NCI-H146 treated with DMSO at 0.1 percent for 48 hours (cell line): Measurements from ENCODE around the gene TSNAXIP1.
A peak's percentile ranks its signal among the peaks of the same experiment; 100 is the strongest.
"Not testable (repeated sequence)": the region's sequence is repeated elsewhere in the genome, so short reads cannot be mapped to it uniquely, and the experiment has no call there.

Experiments used
- DNase-seq: peaks from one replicate; lab custom pipeline; 2025; ENCODE audit not compliant: unreplicated experiment; lab: John Stamatoyannopoulos, UW

TSNAXIP1 gene

DNA sequence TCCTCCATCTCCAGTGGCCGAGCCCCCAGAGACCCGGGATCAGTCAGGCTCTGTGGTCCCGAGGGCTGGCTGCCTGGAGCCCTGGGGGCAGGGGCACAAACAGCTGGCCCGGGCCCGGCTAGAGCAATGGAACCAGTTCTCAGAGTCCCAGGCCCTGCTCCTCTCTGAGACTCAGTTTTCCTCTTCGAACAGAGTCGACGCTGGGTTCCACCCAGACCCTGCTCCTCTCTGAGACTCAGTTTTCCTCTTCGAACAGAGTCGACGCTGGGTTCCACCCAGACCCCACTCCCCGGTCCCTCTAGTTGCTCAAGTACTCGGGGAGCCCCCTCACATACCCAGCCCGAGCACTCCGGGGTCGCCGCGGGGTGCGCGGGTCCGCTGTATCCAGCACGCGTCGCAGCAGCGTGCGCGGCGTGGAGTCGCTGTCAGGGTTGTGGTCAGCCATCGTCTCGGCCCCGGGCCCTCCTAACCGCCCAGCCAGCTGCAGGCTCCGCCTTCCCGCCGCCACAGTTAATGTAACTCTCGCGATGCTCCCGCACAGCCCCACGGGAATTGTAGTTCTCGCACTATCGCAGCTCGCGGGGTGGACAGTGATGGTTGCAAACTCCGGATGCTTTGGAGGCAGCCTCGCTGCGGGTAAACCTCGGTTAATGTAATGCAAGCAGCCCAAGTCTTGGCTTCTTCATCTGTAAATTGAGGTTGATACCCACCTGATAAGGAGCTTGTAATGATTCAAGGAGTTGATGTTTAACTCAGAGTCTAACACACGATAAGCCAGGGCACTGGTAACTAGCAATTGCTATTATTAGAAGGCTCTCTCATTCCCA lies 26.9 kb downstream of the TSNAXIP1 start:
- DNase-seq = peak; percentile 73

DNA sequence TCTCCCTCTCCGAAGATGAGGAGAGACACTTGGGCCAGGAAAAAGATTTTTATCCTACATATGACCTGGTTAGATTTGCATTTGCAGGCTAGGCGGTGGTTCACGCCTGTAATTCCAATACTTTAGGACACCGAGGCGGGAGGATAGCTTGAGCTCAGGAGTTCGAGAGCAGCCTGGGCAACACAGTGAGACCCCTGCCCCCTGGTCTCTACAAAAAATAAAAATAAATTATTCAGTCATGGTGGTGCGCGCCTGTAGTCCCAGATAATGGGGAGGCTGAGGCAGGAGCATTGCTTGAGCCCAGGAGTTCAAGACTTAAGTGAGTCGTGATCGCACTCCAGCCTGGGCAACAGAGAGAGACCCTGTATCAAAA lies 27.5 kb downstream of the TSNAXIP1 start:
- DNase-seq = no peak

DNA sequence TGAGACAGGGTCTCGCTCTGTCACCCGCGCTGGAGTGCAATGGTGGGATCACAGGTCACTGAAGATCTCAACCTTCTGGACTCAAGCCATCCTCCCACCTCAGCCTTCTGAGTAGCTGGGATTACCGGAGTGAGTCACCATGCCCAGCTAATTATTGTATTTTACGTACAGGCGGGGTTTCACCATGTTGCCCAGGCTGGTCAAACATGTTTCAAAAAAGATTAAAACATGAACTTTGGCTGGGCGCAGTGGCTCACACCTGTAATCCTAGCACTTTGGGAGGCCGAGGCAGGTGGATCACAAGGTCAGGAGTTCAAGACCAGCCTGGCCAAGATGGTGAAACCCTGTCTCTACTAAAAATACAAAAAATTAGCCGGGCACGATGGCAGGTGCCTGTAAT lies 30.5 kb downstream of the TSNAXIP1 start:
- DNase-seq = not testable (repeated sequence)

DNA sequence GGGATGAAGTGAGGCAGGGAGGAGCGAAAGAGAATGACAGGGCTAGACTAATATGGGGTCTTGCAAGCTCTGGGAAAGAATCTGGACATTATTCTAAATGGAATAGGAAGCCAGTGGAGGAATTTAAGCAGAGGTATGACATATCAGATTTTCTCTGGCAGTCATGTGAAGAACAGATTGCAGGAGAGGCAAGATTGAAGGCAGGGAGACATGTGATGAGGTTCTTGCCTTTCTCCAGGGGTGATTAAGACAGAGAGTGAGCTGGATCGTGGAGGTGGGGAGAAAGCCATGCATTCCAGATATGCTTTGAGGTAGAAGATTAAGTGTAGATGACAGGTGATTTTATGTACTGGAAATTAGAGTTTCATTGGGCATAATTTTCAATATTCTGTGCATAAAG lies 31.1 kb downstream of the TSNAXIP1 start:
- no peak for DNase-seq

DNA sequence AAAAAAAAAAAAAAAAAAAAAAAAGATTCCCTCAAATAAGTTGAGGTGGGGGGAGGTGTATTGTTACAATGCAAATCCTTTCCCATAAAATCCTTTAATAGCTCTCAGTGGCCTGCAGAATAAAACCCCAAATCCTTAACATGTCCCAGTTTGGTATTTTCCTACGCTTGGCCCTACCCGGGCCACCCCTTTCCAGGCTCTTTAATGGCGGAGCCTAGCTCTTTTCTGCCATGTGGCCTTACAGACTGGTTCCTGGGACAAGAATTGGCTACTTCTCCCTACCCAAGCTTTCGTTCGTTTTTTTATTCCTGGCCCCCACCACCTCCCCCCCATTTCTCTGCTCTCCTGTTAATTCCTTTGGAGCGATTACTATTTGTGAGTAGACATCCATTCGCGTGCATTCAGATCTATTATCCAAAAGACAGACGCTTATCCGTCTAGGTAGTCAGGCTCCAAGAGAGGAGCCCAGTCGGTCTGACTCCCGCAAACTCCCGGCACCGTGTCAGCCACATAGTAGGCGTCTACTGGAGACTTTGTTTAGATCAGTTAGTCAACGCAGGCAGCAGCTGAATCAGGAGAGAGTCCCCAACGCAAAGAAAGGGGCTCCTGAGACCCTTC lies 34.6 kb downstream of the TSNAXIP1 start:
- no peak for DNase-seq

DNA sequence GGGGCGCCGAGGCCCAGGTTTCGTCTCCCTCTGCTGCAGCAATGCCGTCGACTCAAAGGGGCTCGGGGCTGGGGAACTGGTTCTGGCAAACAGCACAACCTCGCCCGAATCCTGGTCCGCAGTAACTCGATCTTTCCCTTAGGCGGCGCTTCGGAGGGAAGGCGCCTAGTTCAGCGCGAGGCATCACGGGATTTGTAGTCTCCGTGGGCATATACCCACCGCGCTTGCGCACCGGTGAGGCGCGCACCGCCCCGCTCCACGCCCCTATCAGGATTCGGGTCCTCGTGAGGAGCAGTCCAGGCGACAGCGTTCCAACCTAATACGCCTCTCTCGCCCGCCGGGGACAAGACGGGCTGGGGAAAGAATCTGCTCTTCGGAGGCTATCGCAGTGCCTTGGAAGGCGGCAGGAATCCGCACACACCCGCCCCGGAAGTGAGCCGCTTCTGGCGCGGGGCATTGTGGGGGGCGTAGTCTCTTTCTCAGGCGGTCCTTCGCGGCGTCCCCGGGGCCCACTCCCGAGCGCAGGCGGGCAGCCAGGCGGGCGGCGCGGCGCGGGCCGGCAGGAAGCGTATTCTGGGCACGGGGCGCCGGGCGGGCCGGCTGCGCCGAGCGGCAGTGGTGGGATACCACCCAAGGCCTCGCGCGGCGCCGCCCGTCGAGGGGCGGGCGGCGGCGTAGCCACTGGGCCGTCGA lies 35.3 kb downstream of the TSNAXIP1 start, which contains the start of gene THAP11:
Gene THAP11 (plus strand): TSS at position 505 of the 693 bp plus-strand sequence. CDS start 235 bp downstream, outside the sequence.
- DNase-seq = peak; percentile 81

DNA sequence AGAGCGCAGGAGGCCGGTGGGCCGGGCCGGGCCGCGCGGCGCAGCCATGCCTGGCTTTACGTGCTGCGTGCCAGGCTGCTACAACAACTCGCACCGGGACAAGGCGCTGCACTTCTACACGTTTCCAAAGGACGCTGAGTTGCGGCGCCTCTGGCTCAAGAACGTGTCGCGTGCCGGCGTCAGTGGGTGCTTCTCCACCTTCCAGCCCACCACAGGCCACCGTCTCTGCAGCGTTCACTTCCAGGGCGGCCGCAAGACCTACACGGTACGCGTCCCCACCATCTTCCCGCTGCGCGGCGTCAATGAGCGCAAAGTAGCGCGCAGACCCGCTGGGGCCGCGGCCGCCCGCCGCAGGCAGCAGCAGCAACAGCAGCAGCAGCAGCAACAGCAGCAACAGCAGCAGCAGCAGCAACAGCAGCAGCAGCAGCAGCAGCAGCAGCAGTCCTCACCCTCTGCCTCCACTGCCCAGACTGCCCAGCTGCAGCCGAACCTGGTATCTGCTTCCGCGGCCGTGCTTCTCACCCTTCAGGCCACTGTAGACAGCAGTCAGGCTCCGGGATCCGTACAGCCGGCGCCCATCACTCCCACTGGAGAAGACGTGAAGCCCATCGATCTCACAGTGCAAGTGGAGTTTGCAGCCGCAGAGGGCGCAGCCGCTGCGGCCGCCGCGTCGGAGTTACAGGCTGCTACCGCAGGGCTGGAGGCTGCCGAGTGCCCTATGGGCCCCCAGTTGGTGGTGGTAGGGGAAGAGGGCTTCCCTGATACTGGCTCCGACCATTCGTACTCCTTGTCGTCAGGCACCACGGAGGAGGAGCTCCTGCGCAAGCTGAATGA lies 36.0 kb downstream of the TSNAXIP1 start:
- no peak for DNase-seq

DNA sequence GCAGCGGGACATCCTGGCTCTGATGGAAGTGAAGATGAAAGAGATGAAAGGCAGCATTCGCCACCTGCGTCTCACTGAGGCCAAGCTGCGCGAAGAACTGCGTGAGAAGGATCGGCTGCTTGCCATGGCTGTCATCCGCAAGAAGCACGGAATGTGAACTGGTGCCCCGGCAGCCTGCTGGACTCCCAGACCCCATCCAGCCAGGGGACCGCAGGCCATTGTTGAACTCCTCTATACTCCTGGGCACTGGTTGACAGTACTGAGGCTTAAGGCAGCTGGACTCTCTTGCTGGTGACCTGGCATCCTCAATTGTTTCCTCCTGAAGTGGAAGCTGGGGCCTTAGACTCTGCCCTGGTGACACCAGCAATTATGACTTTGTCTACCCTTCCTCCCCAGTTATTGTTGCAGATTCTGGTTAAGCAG lies 36.7 kb downstream of the TSNAXIP1 start:
- no peak for DNase-seq

DNA sequence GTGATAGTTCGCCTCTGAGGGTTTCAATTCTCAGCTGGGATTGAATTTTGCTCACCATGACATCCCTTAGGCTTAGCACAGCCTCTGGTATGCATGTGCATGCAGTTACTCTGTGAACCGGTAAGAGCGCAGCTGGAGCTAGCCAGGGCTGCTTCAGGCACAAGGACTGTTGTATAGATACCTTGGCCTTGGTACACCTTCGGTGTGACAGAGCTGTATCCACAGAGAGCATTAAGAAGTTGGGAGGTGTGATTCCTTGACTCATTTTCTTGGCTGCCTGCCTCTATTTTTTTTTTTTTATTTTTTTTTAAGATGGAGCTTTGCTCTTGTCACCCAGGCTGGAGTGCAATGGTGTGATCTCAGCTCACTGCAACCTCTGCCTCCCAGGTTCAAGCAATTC lies 37.8 kb downstream of the TSNAXIP1 start:
- DNase-seq = no peak

DNA sequence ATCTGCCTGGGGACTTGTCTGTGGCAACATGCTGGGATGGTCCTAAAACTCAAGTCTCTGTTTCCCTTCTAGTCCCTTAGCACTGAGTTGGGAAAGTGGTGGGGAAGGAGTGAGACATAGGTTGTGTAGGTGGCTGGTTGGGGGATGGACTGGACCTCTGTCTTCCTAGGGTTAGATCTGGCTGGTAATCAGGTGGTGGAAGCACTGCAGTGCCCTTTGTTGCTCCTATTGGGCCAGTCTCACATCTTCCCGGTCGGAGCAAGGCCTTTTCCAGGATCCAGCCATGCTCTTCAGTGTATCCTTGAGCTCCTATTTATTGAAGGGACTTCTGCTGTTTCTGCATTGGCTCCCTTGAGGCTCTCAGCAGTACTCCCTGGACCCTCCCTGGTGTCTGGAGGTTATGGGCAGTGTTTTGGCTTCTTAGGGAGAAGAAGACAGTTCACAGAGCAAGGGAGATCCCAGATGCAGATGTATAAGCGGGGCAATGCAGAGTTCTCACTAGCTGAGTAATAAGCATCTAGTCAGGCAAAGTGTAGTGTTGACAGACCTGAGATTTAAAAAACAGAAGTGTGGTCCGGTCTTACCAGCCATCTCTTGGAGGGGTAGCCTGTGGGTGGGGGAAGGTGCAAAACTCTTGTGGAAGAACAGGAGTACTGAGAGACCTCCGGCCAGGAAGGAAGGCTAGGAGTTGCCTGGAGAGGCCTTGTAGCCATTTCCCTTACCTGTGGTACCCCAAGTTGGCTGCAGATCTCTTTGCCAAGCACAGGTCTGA lies 38.8 kb downstream of the TSNAXIP1 start:
- no peak for DNase-seq

DNA sequence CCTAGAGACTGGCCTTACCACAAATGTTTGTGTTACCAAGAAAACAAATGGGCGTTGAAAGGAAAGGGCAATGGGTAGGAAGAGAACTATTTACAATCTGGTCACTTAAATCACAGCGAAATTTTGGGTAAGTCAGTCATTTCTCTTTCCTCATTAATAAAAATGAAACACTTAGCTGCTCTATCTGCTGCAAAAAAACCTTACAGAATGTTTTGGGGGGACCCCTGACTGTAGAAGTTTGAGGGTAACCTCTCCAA lies 39.3 kb downstream of the TSNAXIP1 start:
- DNase-seq = no peak

DNA sequence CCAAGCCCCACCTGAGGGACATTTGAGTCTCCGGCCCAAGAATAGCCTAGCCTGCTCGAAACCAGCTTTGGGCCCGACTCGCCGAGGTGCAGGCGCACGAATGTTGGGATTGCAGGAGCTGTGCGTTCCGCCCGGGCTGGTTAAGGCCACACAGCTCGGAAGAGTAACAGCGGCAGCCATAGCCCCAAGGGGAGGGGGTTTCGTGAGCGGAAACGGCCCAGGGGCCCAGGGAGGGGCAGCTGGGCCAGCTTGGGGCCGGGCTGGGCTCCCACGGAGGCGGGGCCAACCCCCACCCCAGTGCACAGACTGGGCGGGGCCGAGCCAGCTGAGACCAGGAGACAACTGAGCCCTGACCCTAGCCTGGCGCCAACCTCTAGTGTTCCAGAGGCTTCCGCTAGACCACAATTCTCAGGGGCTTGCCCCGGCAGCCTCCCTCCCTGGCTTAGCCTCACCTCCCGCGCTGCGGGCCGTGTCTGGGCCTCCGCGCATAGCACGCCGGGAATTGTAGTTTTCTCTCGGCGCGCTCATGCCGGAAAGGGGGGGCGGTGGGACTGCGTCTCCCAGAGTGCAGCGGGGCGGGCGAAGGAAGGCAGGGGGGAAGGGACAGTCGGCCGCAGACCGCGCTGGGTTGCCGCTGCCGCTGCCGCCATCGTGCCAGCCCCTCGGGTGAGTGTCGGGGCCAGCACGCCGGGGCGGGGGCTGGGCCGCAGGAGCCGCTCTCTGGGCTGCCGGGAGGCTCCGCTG lies 39.8 kb downstream of the TSNAXIP1 start, which contains the start of gene NUTF2:
Gene NUTF2 (plus strand): TSS at position 614 of the 744 bp plus-strand sequence. CDS start 18,198 bp downstream, outside the sequence.
- peak; percentile 81 for DNase-seq

DNA sequence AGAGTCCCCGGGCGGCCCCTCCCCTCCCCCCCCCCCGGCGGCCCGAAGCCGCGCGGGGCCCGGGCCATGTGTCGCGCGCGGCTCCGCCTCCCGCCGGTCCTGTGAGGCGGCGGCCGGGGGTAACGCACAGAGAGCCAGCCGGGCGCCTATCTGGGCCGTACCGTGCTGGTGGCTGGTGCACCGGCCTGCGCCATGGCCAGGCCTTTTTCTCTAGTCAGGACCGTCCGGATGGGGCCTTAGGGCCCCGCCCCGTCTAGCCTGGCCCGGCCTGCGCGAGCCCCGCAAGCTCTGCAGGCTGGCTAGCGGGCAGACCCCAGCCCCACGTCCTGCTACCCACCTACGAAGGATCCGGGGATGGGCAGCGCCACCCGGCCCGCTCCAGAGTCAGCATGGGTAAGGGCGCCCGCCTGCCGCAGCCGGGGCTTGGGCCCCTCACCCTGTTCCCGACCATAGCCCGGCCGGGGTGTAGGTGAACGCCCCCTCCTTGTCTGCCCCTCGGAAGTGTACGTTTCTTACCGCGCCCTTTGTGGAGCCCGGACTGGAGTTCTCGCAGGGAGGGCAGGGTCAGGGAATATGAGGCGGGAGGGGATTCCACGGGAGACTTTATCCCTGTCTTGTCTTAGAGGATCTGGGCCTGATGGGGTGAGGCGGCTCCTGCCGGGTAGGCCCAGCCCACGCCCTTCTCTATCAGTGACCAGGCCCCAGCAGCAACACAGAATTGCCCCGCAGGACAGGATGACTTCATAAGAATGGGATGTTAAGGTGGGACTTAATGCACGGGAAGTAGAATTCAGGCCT lies 40.6 kb downstream of the TSNAXIP1 start, which contains the start of gene CENPT:
Gene CENPT (minus strand): TSS at position 630 of the 798 bp plus-strand sequence. CDS start 13,834 bp downstream, outside the sequence.
- DNase-seq = no peak

DNA sequence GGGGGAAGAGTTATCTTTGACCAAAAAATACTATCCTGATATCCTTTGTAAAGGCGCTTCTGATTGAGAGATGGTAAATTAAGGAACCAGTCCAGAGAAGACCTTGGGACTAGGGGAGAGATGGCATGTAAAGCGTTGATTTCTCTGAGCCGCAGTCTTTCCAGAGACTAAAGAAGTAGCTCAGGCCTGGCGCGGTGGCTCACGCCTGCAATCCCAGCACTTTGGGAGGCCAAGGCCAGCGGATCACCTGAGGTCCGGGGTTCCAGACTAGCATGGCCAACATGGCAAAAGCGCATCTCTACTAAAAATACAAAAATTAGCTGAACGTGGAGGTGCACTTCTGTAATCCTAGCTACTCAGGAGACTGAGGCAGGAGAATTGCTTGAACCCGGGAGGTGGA lies 41.4 kb downstream of the TSNAXIP1 start:
- no peak for DNase-seq

DNA sequence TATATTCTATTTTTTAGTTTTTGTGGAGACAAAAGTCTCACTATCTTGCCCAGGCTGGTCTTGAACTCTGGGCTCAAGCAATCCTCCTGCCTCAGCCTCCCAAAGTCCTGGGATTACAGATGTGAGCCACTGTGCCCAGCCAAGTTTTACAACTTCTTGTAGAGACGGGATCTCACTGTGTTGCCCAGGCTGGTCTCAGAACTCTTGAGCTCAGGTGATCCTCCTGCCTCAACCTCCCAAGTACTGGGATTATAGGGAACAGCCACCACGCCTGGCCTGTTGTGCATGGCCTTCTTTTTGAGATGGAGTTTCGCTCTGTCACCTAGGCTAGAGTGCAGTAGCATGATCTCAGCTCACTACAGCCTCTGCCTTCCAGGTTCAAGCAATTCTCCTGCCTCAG lies 47.0 kb downstream of the TSNAXIP1 start:
- DNase-seq = no peak

DNA sequence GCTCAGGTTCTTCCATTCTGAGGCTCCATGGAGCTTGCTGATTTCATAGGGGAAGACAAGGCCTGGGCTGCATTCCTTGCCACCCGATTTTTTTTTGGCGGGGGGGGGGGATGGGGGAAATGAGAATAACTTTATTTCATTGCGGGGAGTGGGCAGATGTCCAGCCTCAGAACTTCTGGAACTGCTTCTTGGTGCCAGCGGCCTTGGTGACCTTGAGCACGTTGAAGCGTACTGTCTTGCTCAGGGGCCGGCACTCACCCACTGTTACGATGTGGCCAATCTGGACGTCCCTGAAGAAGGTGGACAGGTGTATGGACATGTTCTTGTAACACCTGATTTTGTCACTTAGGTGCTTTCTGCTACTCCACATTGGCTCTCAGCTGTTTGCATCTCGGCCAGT lies 49.1 kb downstream of the TSNAXIP1 start:
- no peak for DNase-seq

DNA sequence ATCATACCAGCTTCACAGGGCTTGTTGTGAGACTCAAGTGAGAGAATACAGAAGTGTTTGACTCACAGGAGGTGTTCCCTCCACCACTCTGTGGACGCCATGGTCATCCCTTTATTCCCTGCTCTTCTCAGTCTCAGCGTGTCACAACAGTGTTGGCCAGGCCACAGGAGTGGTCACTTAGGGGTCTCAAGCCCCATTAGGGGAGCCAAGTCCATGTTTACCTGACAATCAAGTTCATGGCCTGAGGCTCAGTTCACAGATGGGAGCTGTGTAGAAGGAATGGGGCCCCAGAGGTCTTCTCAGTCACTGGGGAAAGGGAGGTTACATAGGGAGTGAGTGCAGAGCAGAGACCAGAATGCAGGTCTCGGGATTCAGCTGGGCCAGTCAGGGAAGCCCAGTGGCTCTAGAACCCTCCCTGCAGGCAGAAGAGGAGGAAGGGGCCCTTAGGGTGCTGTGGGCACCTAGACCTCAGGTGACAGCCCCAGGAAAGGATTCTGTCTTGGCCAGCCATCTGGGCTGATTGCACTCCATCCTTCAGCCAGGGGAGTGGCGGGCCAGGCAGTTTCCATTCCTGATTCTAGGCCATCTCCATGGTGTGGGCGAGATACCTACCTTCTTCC lies 50.3 kb downstream of the TSNAXIP1 start:
- no peak for DNase-seq

DNA sequence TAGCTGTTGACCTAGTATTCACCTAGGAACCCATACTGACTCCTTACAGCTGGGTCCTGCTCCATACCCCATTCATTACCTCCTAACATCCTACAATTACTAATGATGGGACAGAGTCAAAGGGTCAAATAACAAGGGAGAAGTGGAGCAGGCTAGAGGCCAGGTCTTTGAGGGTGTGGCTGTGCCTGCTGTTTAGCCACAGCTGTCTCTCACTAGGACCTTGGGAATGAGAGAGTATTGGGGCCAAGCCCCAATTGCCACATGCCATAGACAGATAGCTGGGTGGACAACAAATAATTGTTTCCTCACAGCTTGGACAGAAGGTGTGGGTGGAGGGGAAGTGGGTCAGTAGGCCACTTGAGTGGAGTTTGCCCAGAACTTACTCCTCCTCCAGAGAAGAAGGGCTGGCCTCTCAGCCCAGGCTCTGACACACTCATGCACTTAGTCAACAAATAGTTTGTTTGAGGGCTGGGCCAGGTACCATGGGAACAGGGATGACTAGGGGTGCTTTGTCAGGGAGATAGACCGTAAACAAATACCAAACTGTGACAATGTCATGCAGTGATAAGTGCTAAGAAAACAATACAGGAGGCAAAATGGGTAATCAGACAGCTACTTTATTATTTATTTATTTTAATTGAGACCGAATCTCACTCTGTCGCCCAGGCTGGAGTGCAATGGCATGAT lies 51.0 kb downstream of the TSNAXIP1 start:
- peak; percentile 34 for DNase-seq
